Measurements from ENCODE around the gene PFKP.

GRCh38 chr10:3122034-3122433 lies 54.7 kb downstream of the PFKP start:
- TF ChIP-seq, protein P1, sequence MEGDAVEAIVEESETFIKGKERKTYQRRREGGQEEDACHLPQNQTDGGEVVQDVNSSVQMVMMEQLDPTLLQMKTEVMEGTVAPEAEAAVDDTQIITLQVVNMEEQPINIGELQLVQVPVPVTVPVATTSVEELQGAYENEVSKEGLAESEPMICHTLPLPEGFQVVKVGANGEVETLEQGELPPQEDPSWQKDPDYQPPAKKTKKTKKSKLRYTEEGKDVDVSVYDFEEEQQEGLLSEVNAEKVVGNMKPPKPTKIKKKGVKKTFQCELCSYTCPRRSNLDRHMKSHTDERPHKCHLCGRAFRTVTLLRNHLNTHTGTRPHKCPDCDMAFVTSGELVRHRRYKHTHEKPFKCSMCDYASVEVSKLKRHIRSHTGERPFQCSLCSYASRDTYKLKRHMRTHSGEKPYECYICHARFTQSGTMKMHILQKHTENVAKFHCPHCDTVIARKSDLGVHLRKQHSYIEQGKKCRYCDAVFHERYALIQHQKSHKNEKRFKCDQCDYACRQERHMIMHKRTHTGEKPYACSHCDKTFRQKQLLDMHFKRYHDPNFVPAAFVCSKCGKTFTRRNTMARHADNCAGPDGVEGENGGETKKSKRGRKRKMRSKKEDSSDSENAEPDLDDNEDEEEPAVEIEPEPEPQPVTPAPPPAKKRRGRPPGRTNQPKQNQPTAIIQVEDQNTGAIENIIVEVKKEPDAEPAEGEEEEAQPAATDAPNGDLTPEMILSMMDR (IDR thresholded peaks at IDR 0.05) = no peak
- TF ChIP-seq POLR2A (IDR thresholded peaks at IDR 0.05) = no peak

All from lower leg skin (tissue), 3 donors.